ENCODE results near the gene MARCHF6.

MARCHF6 gene

DNA sequence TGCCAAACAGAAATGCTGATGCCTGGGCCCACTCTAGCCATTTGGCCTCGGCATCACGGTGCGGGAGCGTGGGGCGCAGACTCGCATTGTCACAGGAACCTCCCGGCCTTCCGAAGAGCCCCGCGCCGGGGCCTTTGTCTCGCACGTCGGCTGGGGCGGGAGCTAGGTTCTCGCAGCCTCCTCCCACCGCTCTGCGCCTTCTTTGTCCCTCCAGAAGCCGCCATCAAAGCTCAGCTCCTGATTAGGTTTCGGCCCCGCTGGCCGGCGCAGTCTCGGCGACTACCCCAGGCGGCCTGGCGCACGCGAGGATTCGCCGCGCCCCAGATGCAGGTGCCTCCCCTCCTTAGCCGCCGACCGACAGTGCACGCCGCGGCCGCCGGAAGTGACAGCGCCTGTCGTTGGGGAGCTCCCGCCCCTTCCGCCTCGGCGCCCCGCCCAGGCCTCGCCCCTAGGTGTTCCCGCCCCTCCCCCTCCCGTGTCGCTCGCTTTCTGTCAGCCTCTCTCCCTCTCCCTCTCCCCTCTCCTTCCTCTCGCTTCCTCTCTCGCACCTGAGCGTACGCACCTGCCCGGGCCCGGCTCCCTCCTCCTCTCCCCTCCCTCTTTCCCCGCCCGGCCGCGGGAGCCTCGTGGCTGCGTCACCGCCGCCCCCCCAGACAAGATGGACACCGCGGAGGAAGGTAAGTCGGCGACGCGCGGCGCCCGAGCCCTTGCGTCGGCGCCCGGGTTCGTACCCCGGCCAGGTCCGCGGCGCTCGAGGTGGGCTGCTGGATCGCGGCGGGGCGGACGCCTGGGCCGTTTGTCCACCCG, at the start of gene MARCHF6:
MARCHF6 (plus strand) TSS at position 455 of the 807 bp plus-strand sequence; CDS start at position 659, 204 bp downstream.
- TF ChIP-seq EZH2phosphoT487 (IDR thresholded peaks at IDR 0.05; ENCODE audit: low read depth), result no peak
- Histone ChIP-seq H3K9me3 (ENCODE audit: insufficient read depth, low read length) (no peaks in the 10 kb centered on the region), H3K79me2 (ENCODE audit: low read length) (peaks cover 52% of the 10 kb centered on the region), H2AFZ (ENCODE audit: low read depth, low read length) (0 out of 2 replicates have a peak within 1 kb of the TSS, but pooled peaks have one; percentile 26), H3K4me1 (ENCODE audit: low read length) (peaks cover 35% of the 10 kb centered on the region), H3K4me3 (ENCODE audit: low read length) (peak within 1 kb of the TSS; percentile 99), H3K9ac (ENCODE audit: low read length) (peak within 1 kb of the TSS; percentile 78), H3K36me3 (replicated peaks; ENCODE audit: low read depth, low read length) (no peaks in the 10 kb centered on the region), H4K20me1 (ENCODE audit: insufficient read depth, low read length) (peaks cover 31% of the 10 kb centered on the region), H3K27ac (ENCODE audit: low read length) (peak within 1 kb of the TSS; percentile 94), H3K4me2 (ENCODE audit: low read length) (peak within 1 kb of the TSS; percentile 87), H3K27me3 (ENCODE audit: low read depth, low read length) (no peaks in the 10 kb centered on the region)

GRCh38 chr5:10303699-10304170, 49.8 kb upstream of the MARCHF6 start:
- Histone ChIP-seq H3K79me2 (ENCODE audit: low read length) (no peaks in the 10 kb centered on the region), H3K4me2 (ENCODE audit: low read length) (no peak overlapping the region), H3K9ac (ENCODE audit: low read length) (no peak overlapping the region), H3K27me3 (ENCODE audit: low read depth, low read length) (peaks cover 10% of the 10 kb centered on the region; the same call in 1 of the 2 replicates), H3K36me3 (replicated peaks; ENCODE audit: low read depth, low read length) (no peaks in the 10 kb centered on the region), H3K9me3 (ENCODE audit: insufficient read depth, low read length) (no peaks in the 10 kb centered on the region), H4K20me1 (ENCODE audit: insufficient read depth, low read length) (no peaks in the 10 kb centered on the region), H3K4me1 (ENCODE audit: low read length) (peaks cover 3% of the 10 kb centered on the region; the same call in 1 of the 2 replicates), H2AFZ (ENCODE audit: low read depth, low read length) (no peak overlapping the region), H3K27ac (ENCODE audit: low read length) (no peak overlapping the region), H3K4me3 (ENCODE audit: low read length) (no peak overlapping the region)
- no peak for TF ChIP-seq EZH2phosphoT487 (IDR thresholded peaks at IDR 0.05; ENCODE audit: low read depth)
- TF ChIP-seq, protein P1, sequence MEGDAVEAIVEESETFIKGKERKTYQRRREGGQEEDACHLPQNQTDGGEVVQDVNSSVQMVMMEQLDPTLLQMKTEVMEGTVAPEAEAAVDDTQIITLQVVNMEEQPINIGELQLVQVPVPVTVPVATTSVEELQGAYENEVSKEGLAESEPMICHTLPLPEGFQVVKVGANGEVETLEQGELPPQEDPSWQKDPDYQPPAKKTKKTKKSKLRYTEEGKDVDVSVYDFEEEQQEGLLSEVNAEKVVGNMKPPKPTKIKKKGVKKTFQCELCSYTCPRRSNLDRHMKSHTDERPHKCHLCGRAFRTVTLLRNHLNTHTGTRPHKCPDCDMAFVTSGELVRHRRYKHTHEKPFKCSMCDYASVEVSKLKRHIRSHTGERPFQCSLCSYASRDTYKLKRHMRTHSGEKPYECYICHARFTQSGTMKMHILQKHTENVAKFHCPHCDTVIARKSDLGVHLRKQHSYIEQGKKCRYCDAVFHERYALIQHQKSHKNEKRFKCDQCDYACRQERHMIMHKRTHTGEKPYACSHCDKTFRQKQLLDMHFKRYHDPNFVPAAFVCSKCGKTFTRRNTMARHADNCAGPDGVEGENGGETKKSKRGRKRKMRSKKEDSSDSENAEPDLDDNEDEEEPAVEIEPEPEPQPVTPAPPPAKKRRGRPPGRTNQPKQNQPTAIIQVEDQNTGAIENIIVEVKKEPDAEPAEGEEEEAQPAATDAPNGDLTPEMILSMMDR (IDR thresholded peaks at IDR 0.05; ENCODE audit: low read depth, low read length), result no peak

DNA sequence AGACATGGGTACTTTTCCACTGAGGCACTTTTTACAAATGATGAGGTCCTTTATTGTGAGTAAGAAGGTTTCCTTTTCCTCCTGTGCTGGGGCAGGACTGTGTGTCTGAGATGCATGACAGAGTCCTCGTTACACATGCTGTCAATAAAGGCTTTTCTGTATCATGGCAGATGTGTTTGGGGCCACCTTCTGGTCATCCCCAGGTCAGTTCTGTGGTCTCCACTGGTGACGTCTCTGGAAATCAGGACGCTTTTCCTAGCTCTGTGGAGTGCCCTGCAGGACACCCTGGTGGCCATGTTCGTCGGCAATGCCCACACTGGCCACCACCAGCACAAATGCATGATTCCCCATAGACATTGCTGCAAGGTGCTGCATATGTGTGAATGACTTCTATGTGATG, 48.6 kb upstream of the MARCHF6 start:
- Histone ChIP-seq H3K79me2 (ENCODE audit: low read length) (no peaks in the 10 kb centered on the region), H4K20me1 (ENCODE audit: insufficient read depth, low read length) (no peaks in the 10 kb centered on the region), H3K27me3 (ENCODE audit: low read depth, low read length) (peaks cover 10% of the 10 kb centered on the region; the same call in 1 of the 2 replicates), H3K36me3 (replicated peaks; ENCODE audit: low read depth, low read length) (no peaks in the 10 kb centered on the region), H3K9me3 (ENCODE audit: insufficient read depth, low read length) (no peaks in the 10 kb centered on the region), H2AFZ (ENCODE audit: low read depth, low read length) (no peak overlapping the region), H3K4me3 (ENCODE audit: low read length) (no peak overlapping the region), H3K4me2 (ENCODE audit: low read length) (no peak overlapping the region), H3K4me1 (ENCODE audit: low read length) (peaks cover 3% of the 10 kb centered on the region; the same call in 1 of the 2 replicates), H3K9ac (ENCODE audit: low read length) (no peak overlapping the region), H3K27ac (ENCODE audit: low read length) (no peak overlapping the region)
- TF ChIP-seq EZH2phosphoT487 (IDR thresholded peaks at IDR 0.05; ENCODE audit: low read depth), result no peak
- TF ChIP-seq, protein P1 (IDR thresholded peaks at IDR 0.05; ENCODE audit: low read depth, low read length), result no peak; the same call in 1 of the 2 replicates

- Histone ChIP-seq H3K4me1 (ENCODE audit: low read length) (peaks cover 10% of the 10 kb centered on the region; the same call in 1 of the 2 replicates), H4K20me1 (ENCODE audit: insufficient read depth, low read length) (no peaks in the 10 kb centered on the region), H3K36me3 (replicated peaks; ENCODE audit: low read depth, low read length) (no peaks in the 10 kb centered on the region), H3K79me2 (ENCODE audit: low read length) (no peaks in the 10 kb centered on the region), H3K27ac (ENCODE audit: low read length) (no peak overlapping the region), H3K9me3 (ENCODE audit: insufficient read depth, low read length) (no peaks in the 10 kb centered on the region), H2AFZ (ENCODE audit: low read depth, low read length) (no peak overlapping the region), H3K9ac (ENCODE audit: low read length) (no peak overlapping the region), H3K4me2 (ENCODE audit: low read length) (no peak overlapping the region), H3K4me3 (ENCODE audit: low read length) (no peak overlapping the region), H3K27me3 (ENCODE audit: low read depth, low read length) (peaks cover 10% of the 10 kb centered on the region; the same call in 1 of the 2 replicates)
- TF ChIP-seq EZH2phosphoT487 (IDR thresholded peaks at IDR 0.05; ENCODE audit: low read depth), result no peak
- TF ChIP-seq, protein P1 (IDR thresholded peaks at IDR 0.05; ENCODE audit: low read depth, low read length), result no peak
These were observed 47.4 kb upstream of the MARCHF6 start for GRCh38 chr5:10306114-10306513.

All from OCI-LY3 (cell line).